H9 (cell line): Measurements from ENCODE around the gene COL23A1. TPM values are rescaled to one million over a fixed set of nuclear protein-coding genes. Genes with fewer than 3 reads are reported as not detected.

Source experiments
- DNase-seq: peaks from one replicate; pipeline ENCODE4 v3.0.0-alpha.2; 2017
- H2AFZ ChIP-seq: one replicate; pipeline ENCODE4 v1.6.1; 2013; ENCODE audit warnings: mild to moderate bottlenecking, low read length, control low read depth, moderate library complexity
- H2AK5ac ChIP-seq: 2 replicates; pipeline ENCODE4 v1.6.1; 2013; ENCODE audit warnings: low read length, control low read depth, mixed read lengths; ENCODE audit not compliant: insufficient read length
- H2BK120ac ChIP-seq: one replicate; pipeline ENCODE4 v1.6.1; 2013; ENCODE audit warnings: low read depth, mild to moderate bottlenecking, low read length, control low read depth, inconsistent platforms; ENCODE audit not compliant: poor library complexity, severe bottlenecking
- H2BK12ac ChIP-seq: 2 replicates; pipeline ENCODE4 v1.6.1; 2013; ENCODE audit warnings: low read length, control low read depth, mixed read lengths, low read depth; ENCODE audit not compliant: insufficient read length
- H2BK15ac ChIP-seq: 2 replicates; pipeline ENCODE4 v1.6.1; 2013; ENCODE audit warnings: low read depth, low read length, control low read depth
- H2BK20ac ChIP-seq: one replicate; pipeline ENCODE4 v1.6.1; 2013; ENCODE audit warnings: low read depth, mild to moderate bottlenecking, low read length, control low read depth, inconsistent platforms; ENCODE audit not compliant: poor library complexity, severe bottlenecking
- H2BK5ac ChIP-seq: 2 replicates; pipeline ENCODE4 v1.6.1; 2013; ENCODE audit warnings: low read length, control low read depth, mixed read lengths; ENCODE audit not compliant: insufficient read length
- H3K14ac ChIP-seq: 2 replicates; pipeline ENCODE4 v1.6.1; 2013; ENCODE audit warnings: low read length, control low read depth; ENCODE audit not compliant: insufficient read depth
- H3K18ac ChIP-seq: 2 replicates; pipeline ENCODE4 v1.6.1; 2013; ENCODE audit warnings: low read depth, mild to moderate bottlenecking, mixed read lengths, low read length, control low read depth; ENCODE audit not compliant: insufficient read length
- H3K23ac ChIP-seq: 2 replicates; pipeline ENCODE4 v1.6.1; 2013; ENCODE audit warnings: low read length, control low read depth, mixed read lengths, low read depth; ENCODE audit not compliant: insufficient read length
- H3K23me2 ChIP-seq: 2 replicates; pipeline ENCODE4 v1.6.1; 2013; ENCODE audit warnings: low read depth, mild to moderate bottlenecking, mixed read lengths, low read length, control low read depth; ENCODE audit not compliant: insufficient read length, poor library complexity, severe bottlenecking
- H3K27ac ChIP-seq: 2 replicates; pipeline ENCODE4 v1.5.1; 2013; ENCODE audit warnings: low read length, control low read depth, mixed read lengths, low read depth; ENCODE audit not compliant: insufficient read length
- H3K27me3 ChIP-seq: 2 replicates; pipeline ENCODE4 v1.6.1; 2013; ENCODE audit warnings: low read length, control low read depth, inconsistent platforms; ENCODE audit not compliant: insufficient read depth
- H3K4ac ChIP-seq: 2 replicates; pipeline ENCODE4 v1.6.1; 2013; ENCODE audit warnings: low read depth, mild to moderate bottlenecking, control low read depth, inconsistent platforms, low read length, moderate library complexity
- H3K4me1 ChIP-seq: 2 replicates; pipeline ENCODE4 v1.6.1; 2013; ENCODE audit warnings: low read length, control low read depth, inconsistent platforms; ENCODE audit not compliant: insufficient read depth
- H3K4me2 ChIP-seq: 2 replicates; pipeline ENCODE4 v1.6.1; 2013; ENCODE audit warnings: low read length, control low read depth, mixed read lengths; ENCODE audit not compliant: insufficient read length, insufficient read depth
- H3K56ac ChIP-seq: 2 replicates; pipeline ENCODE4 v1.6.1; 2013; ENCODE audit warnings: low read depth, mild to moderate bottlenecking, mixed read lengths, low read length, control low read depth; ENCODE audit not compliant: insufficient read length
- H3K79me1 ChIP-seq: 2 replicates; pipeline ENCODE4 v1.6.1; 2013; ENCODE audit warnings: low read depth, mild to moderate bottlenecking, moderate library complexity, low read length, control low read depth, inconsistent platforms; ENCODE audit not compliant: insufficient read depth, poor library complexity, severe bottlenecking
- H3K79me2 ChIP-seq: 2 replicates; pipeline ENCODE4 v1.6.1; 2013; ENCODE audit warnings: low read length, control low read depth, inconsistent platforms; ENCODE audit not compliant: insufficient read depth
- H3K9ac ChIP-seq: 2 replicates; pipeline ENCODE4 v1.6.1; 2013; ENCODE audit warnings: low read length, control low read depth, mixed read lengths; ENCODE audit not compliant: insufficient read length; ENCODE audit errors: extremely low read depth
- H3K9me3 ChIP-seq: one replicate; pipeline ENCODE4 v1.6.1; 2013; ENCODE audit warnings: low read depth, low read length, inconsistent platforms; ENCODE audit not compliant: control insufficient read depth
- H3T11ph ChIP-seq: one replicate; pipeline ENCODE4 v1.6.1; 2013; ENCODE audit warnings: mild to moderate bottlenecking, low read length, control low read depth, inconsistent platforms
- H4K20me1 ChIP-seq: one replicate; pipeline ENCODE4 v1.6.1; 2013; ENCODE audit not compliant: control insufficient read depth, insufficient read length, insufficient read depth
- H4K5ac ChIP-seq: 2 replicates; pipeline ENCODE4 v1.6.1; 2013; ENCODE audit warnings: low read depth, mild to moderate bottlenecking, mixed read lengths, low read length, control low read depth; ENCODE audit not compliant: insufficient read length
- H4K8ac ChIP-seq: replicated peaks from 2 replicates; pipeline ENCODE4 v1.6.1; 2013; ENCODE audit warnings: low read length, control low read depth, mixed read lengths, low read depth; ENCODE audit not compliant: insufficient read length
- H4K91ac ChIP-seq: 2 replicates; pipeline ENCODE4 v1.6.1; 2013; ENCODE audit warnings: low read depth, mild to moderate bottlenecking, moderate library complexity, mixed read lengths, low read length, control low read depth; ENCODE audit not compliant: insufficient read length
- H3K27ac Mint-ChIP-seq, 3 experiments: 2 replicates in 2 of 3; 3 replicates in 1 of 3; pipeline ENCODE4 v1.8.0; 2020 to 2021; ENCODE audit warnings: mixed read lengths in 3 of 3, mild to moderate bottlenecking in 1 of 3, moderate library complexity in 1 of 3
- H3K27me3 Mint-ChIP-seq: 2 replicates; pipeline ENCODE4 v1.8.0; 2021; ENCODE audit warnings: low read depth, mild to moderate bottlenecking, moderate library complexity, mixed read lengths
- H3K36me3 Mint-ChIP-seq, 3 experiments: 2 replicates in 2 of 3; 3 replicates in 1 of 3; pipeline ENCODE4 v1.8.0; 2020 to 2021; ENCODE audit warnings: low read depth in 3 of 3, mixed read lengths in 3 of 3; ENCODE audit not compliant: insufficient read depth in 1 of 3
- H3K4me1 Mint-ChIP-seq, 2 experiments: 2 replicates each; pipeline ENCODE4 v1.8.0; 2020; ENCODE audit warnings: mixed read lengths in 2 of 2
- H3K4me3 Mint-ChIP-seq, 2 experiments: 2 replicates in 1 of 2; 3 replicates in 1 of 2; pipeline ENCODE4 v1.8.0; 2020 to 2021; ENCODE audit warnings: mild to moderate bottlenecking in 2 of 2, mixed read lengths in 2 of 2, moderate library complexity in 1 of 2
- H3K9me3 Mint-ChIP-seq, 2 experiments: 2 replicates in 1 of 2; 3 replicates in 1 of 2; pipeline ENCODE4 v1.8.0; 2020; ENCODE audit warnings: mild to moderate bottlenecking in 2 of 2, mixed read lengths in 2 of 2, moderate library complexity in 1 of 2
- CTCF ChIP-seq: fragments of 200-600 bp; sonication (generic); conservative IDR thresholded peaks from 3 replicates; pipeline ENCODE4 v1.8.0; 2021; ENCODE audit warnings: antibody characterized with exemption, mild to moderate bottlenecking
- WGBS: extraction: QIAGEN DNeasy Blood & Tissue Kit; methylation state at CpG from one replicate; pipeline ENCODE4 v1.1.7; 2013; ENCODE audit warnings: missing lambda C conversion rate, low lambda C conversion rate, mixed read lengths; ENCODE audit not compliant: insufficient read length; ENCODE audit errors: extremely low coverage; 5-methylcytosine and 5-hydroxymethylcytosine counted together
- total RNA-seq: library from RNA; stranded (reverse); gene quantifications from 2 replicates; pipeline ENCODE4 v1.2.1, GENCODE V29; 2021

Gene COL23A1
- total RNA-seq, 1 experiment from 2014 or later = 2.6 TPM

GRCh38 chr5:178430186-178431062, 159.8 kb downstream of the COL23A1 start:
- Histone ChIP-seq H3K79me1 (no peaks in the 10 kb centered on the region), H4K5ac (no peak overlapping the region), H3K27me3 (no peaks in the 10 kb centered on the region), H2AFZ (no peak overlapping the region), H3K4ac (no peak overlapping the region), H2BK15ac (no peak overlapping the region), H2BK20ac (no peak overlapping the region), H4K8ac (no peak overlapping the region), H2AK5ac (no peak overlapping the region), H2BK12ac (no peak overlapping the region), H3K23me2 (no peaks in the 10 kb centered on the region), H3K4me1 (no peaks in the 10 kb centered on the region; the same call in 1 of the 2 replicates), H3K14ac (no peak overlapping the region), H3K27ac (no peak overlapping the region), H2BK5ac (no peak overlapping the region), H3K79me2 (no peaks in the 10 kb centered on the region), H3K9me3 (no peaks in the 10 kb centered on the region), H3K18ac (no peak overlapping the region), H3K9ac (no peak overlapping the region), H3K56ac (no peak overlapping the region), H3T11ph (no peak overlapping the region), H3K4me2 (no peak overlapping the region), H2BK120ac (no peak overlapping the region), H4K91ac (no peak overlapping the region), H3K23ac (no peak overlapping the region), H4K20me1 (no peaks in the 10 kb centered on the region)
- Mint-ChIP-seq H3K4me3 (no peak overlapping the region), H3K27ac (peak overlapping the region in 2 of 3 experiments; percentile 23 to 53; a peak in 3 of 7 replicates), H3K27me3 (no peaks in the 10 kb centered on the region; the same call in 1 of the 2 replicates), H3K4me1 (peaks cover 26 to 43% of the 10 kb centered on the region in 2 experiments), H3K9me3 (peaks cover 2 to 6% of the 10 kb centered on the region in 2 experiments; a peak in 3 of 5 replicates), H3K36me3 (peaks cover 0 to 5% (median 0%) of the 10 kb centered on the region in 3 experiments; a peak in 5 of 7 replicates)
- no peak for TF ChIP-seq CTCF
- WGBS = no CpG with 5 or more reads among the region's 16 CpGs
- DNase-seq = no peak
